Fibroblast of skin of left quadriceps (primary cell): ENCODE data around the gene PRORP.
A peak's percentile ranks its signal among the peaks of the same experiment; 100 is the strongest.
"Not testable (repeated sequence)": the region's sequence is repeated elsewhere in the genome, so short reads cannot be mapped to it uniquely, and the experiment has no call there.

ENCODE experiments used
- DNase-seq, 2 experiments: peaks; one replicate each; pipeline ENCODE4 v3.0.0-alpha.2; 2013; ENCODE audit warnings: low read depth in 2 of 2

The PRORP gene

GRCh38 chr14:35121887-35122695 lies at the start of gene PRORP, which contains the start of gene PPP2R3C:
TSS of gene PRORP (plus strand) at chr14:35122552. CDS start at chr14:35123246, 694 bp downstream.
TSS of gene PPP2R3C (minus strand) at chr14:35121990. CDS start at chr14:35121959, 31 bp downstream.
- peak; percentile 73 to 74 for DNase-seq

- no peak for DNase-seq
Observed at GRCh38 chr14:35073486-35073885, 48.9 kb upstream of the PRORP start.

GRCh38 chr14:35078082-35078481 lies 44.3 kb upstream of the PRORP start:
- no peak for DNase-seq

GRCh38 chr14:35079742-35080141 lies 42.6 kb upstream of the PRORP start:
- DNase-seq: no peak

- DNase-seq: no peak
Observed at GRCh38 chr14:35083530-35084150, 38.7 kb upstream of the PRORP start.

GRCh38 chr14:35085441-35085840 lies 36.9 kb upstream of the PRORP start:
- DNase-seq: no peak

- DNase-seq: no peak
Observed at GRCh38 chr14:35088514-35088913, 33.8 kb upstream of the PRORP start.

- DNase-seq: not testable (repeated sequence)
Observed at GRCh38 chr14:35094645-35095044, 27.7 kb upstream of the PRORP start.

- DNase-seq: no peak
Observed at GRCh38 chr14:35107866-35108265, 14.5 kb upstream of the PRORP start.

- no peak for DNase-seq
Observed at GRCh38 chr14:35112641-35113040, 9.7 kb upstream of the PRORP start.

- no peak for DNase-seq
Observed at GRCh38 chr14:35113308-35113950, 8.9 kb upstream of the PRORP start.

GRCh38 chr14:35114036-35114435 lies 8.3 kb upstream of the PRORP start:
- DNase-seq: no peak

GRCh38 chr14:35116242-35116641 lies 6.1 kb upstream of the PRORP start:
- DNase-seq: no peak

GRCh38 chr14:35117112-35117511 lies 5.2 kb upstream of the PRORP start:
- DNase-seq: no peak

GRCh38 chr14:35121026-35121886 lies 1.1 kb upstream of the PRORP start:
- DNase-seq: no peak

GRCh38 chr14:35122696-35123387 lies 490 bp downstream of the PRORP start:
- DNase-seq: no peak

GRCh38 chr14:35123388-35123703 lies 994 bp downstream of the PRORP start:
- no peak for DNase-seq

- no peak for DNase-seq
Observed at GRCh38 chr14:35124127-35124526, 1.8 kb downstream of the PRORP start.

GRCh38 chr14:35133542-35134328 lies 11.4 kb downstream of the PRORP start:
- no peak for DNase-seq

GRCh38 chr14:35134329-35135123 lies 12.2 kb downstream of the PRORP start:
- DNase-seq: no peak
